ENCODE measurements around the gene BUD23.

The BUD23 gene

GRCh38 chr7:73708961-73709549 is 25.7 kb downstream of the BUD23 start:
- TF ChIP-seq SIN3A (IDR thresholded peaks at IDR 0.05; ENCODE audit: borderline replicate concordance, insufficient read depth, low read length) (no peak), REST (IDR thresholded peaks at IDR 0.05; ENCODE audit: insufficient read depth in 1 of 2, low read depth in 2 of 2, low read length in 2 of 2) (no peak), POLR2AphosphoS5 (IDR thresholded peaks at IDR 0.05; ENCODE audit: low read depth, low read length) (no peak), TAF1 (IDR thresholded peaks at IDR 0.05; ENCODE audit: borderline replicate concordance, insufficient read depth, low read length) (no peak), FOXP2 (optimal IDR thresholded peaks at IDR 0.05; ENCODE audit: borderline replicate concordance, extremely low read depth, extremely low read length, insufficient read depth) (no peak)

- TF ChIP-seq POLR2AphosphoS5 (IDR thresholded peaks at IDR 0.05; ENCODE audit: low read depth, low read length) (no peak), REST (IDR thresholded peaks at IDR 0.05; ENCODE audit: insufficient read depth in 1 of 2, low read depth in 2 of 2, low read length in 2 of 2) (no peak), TAF1 (IDR thresholded peaks at IDR 0.05; ENCODE audit: borderline replicate concordance, insufficient read depth, low read length) (no peak), FOXP2 (optimal IDR thresholded peaks at IDR 0.05; ENCODE audit: borderline replicate concordance, extremely low read depth, extremely low read length, insufficient read depth) (no peak), SIN3A (IDR thresholded peaks at IDR 0.05; ENCODE audit: borderline replicate concordance, insufficient read depth, low read length) (no peak)
Observed at GRCh38 chr7:73712773-73713172, 29.4 kb downstream of the BUD23 start.

- TF ChIP-seq FOXP2 (optimal IDR thresholded peaks at IDR 0.05; ENCODE audit: borderline replicate concordance, extremely low read depth, extremely low read length, insufficient read depth) (peak; percentile 79), REST (IDR thresholded peaks at IDR 0.05; ENCODE audit: insufficient read depth in 1 of 2, low read depth in 2 of 2, low read length in 2 of 2) (no peak)
Observed at GRCh38 chr7:73715648-73716317, 32.4 kb downstream of the BUD23 start.

- no peak for TF ChIP-seq FOXP2 (optimal IDR thresholded peaks at IDR 0.05; ENCODE audit: borderline replicate concordance, extremely low read depth, extremely low read length, insufficient read depth)
- no peak for TF ChIP-seq TAF1 (IDR thresholded peaks at IDR 0.05; ENCODE audit: borderline replicate concordance, insufficient read depth, low read length)
- TF ChIP-seq REST (IDR thresholded peaks at IDR 0.05; ENCODE audit: insufficient read depth in 1 of 2, low read depth in 2 of 2, low read length in 2 of 2): no peak
- no peak for TF ChIP-seq SIN3A (IDR thresholded peaks at IDR 0.05; ENCODE audit: borderline replicate concordance, insufficient read depth, low read length)
- TF ChIP-seq POLR2AphosphoS5 (IDR thresholded peaks at IDR 0.05; ENCODE audit: low read depth, low read length): no peak
Observed at GRCh38 chr7:73716318-73716890, 33.0 kb downstream of the BUD23 start.

Data from PFSK-1 (cell line).